Hematopoietic multipotent progenitor cell treated with erythropoietin and hydrocortisone succinate and interleukin-3 and kit ligand, for 8 days (in vitro differentiated cells): ENCODE measurements around the gene TOP2B.

Experiments
- DNase-seq: peaks from one replicate; pipeline ENCODE4 v3.0.0-alpha.2; 2015

The TOP2B gene

DNA sequence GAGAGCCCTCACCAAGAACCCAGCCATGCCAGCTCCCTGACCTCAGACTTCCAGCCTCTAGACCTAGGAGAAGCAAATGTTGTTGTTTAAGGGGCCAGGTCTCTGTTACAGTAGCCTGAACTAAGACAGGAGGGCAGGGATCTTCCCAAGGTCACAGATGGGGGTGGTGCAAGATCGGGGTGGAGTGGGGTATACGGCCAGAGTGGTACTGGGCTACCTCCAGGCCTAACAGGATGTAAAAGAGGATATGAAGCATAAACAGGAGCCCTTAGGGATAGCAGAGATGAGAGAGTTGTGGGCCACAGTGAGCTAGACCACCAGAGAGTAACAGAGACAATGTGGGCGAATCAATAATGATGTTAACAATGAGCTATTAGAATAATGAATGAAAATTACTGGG lies 82.9 kb downstream of the TOP2B start:
- DNase-seq, result no peak

DNA sequence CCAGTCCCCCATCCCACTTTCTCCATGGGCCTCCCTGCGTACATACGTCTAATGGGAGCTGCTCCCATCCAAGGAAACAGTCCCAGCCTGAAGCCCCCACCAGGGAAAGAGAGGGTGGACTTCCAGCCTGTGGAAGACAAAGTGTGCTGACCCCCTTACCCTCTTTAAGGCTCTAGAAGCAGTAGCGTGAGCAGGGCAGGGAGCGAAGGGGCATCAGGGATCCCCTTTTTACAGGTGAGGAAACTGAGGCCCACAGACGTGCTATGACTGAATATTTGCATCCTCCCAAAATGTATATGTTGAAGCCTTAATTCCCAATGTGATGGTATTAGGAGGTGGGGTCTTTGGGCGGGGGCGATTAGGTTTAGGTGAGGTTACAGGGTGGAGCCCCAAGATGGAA lies 83.4 kb downstream of the TOP2B start:
- no peak for DNase-seq

DNA sequence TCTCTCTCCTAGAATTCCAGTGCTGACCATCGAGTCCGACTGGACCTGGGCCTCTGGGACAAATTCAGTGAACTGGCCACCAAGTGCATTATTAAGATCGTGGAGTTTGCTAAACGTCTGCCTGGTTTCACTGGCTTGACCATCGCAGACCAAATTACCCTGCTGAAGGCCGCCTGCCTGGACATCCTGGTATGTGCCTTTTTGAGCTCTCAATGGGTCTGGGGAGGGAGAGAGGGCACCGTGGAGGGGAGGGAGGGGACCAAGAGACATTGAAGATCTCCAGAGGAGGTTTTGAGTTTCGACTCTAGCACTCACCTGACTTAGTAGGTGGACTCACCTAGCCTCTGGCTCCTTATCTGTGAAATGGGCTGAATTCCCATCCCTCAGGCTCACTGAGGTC lies 84.2 kb downstream of the TOP2B start:
- DNase-seq, result no peak

DNA sequence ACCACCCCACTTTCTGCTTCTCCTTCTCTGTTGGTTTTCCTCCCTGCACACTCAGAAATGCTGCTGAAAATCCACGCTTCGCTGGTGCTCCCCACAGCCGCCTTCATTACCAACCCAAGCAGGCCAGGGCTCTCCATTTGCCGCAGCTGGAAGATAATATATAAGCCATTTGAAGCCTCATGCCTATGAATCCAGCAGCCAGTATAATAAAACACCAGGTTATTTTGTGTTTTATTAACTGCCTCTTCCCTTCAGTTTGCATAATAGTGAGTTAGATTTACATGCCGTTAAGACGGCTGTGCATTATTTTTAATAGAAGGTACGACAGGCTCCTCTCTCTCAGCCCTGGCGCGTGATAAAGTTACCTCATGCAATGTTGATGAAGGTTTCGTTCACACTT lies 86.6 kb downstream of the TOP2B start:
- no peak for DNase-seq

DNA sequence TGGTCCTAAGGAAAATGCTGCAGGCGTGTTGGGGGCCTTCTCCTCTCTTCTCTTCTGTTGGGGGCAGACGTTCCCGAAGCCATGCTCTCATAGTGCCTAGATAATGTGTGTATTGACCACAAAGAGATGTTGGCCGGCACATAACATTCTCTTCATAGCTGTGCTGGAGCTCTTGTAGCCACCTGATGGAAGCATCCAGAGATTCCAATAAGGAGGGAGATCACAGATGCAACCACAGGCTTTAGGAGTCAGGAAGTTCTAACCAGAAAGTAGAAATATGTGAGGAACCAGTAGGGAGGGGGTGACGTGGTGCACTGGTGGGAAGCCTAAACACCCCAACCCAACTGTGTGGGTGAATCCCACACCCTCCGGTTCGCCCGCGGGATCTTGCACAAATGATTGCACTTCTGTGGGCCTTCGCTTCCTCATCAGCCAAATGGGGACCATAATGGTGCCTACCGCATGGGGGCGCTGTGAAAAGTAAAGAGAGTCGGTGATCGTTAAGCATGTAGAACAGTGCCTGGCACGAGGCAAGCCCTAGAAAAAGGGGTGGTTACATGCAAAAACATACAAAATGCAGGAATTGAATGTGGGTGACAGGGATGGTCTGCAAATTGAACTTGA lies 87.8 kb downstream of the TOP2B start:
- DNase-seq, result no peak

DNA sequence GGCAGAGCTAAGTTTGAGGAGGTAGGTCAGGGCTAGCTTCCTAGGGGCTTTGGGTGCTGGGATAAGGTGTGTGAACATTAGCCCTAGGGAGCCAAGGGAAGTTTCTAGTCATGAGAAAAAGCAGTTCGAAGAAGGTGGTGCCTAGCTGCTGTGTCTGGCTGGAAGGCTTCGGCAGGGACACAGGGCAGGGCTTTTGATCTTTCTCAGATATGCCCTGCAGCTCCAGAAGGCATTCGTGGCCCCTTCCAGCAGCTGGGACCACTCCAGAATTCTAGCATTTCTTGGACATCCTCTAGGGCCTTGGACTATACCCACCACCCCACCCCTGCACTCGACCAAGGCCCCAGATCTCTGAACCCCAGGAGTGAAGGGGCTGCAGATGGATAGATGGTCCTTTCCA lies 88.6 kb downstream of the TOP2B start:
- no peak for DNase-seq

DNA sequence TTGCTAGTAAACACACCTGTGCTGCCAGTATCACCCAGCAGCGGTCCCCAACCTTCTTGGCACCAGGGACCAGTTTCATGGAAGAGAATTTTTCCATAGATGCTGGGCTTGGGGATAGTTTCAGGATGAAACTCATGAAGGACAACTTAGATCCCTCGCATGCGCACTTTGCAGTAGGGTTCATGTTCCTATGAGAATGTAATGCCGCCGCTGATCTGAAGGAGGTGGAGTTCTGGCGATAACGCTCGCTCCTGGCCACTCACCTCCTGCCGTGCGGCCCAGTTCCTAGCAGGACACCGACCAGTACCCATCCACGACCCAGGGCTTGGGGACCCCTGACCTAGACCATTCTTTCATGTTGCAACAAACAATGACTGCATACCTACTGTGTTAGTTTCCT lies 89.7 kb downstream of the TOP2B start:
- no peak for DNase-seq

DNA sequence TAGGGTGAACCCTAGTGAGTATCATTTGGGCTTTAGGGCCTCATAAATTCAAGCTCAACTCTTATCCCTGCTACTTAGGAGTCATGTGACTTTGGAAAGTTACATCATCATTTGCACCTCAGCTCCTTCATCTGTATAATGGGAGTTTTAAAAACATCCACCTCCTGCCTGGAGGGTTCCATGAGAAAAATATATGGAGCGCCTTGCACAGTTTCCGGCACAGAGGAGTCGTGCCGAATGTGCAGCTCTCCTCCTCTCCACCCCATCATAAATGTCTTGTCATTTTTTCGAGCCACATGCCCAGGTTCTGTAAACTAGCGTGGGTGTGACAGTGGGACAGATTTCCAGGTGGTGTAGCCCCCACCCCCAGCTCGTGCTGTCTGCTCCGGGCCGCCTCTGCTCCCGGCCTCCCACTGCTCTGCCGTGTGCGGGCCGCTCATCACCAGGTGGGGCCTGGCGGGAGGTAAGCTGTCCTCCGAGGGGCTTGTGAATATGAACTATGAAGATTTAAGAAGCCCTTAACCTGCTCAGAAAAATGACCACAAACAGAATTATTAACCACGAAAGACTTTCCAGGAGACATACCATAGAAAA lies 90.4 kb downstream of the TOP2B start:
- DNase-seq, result no peak

DNA sequence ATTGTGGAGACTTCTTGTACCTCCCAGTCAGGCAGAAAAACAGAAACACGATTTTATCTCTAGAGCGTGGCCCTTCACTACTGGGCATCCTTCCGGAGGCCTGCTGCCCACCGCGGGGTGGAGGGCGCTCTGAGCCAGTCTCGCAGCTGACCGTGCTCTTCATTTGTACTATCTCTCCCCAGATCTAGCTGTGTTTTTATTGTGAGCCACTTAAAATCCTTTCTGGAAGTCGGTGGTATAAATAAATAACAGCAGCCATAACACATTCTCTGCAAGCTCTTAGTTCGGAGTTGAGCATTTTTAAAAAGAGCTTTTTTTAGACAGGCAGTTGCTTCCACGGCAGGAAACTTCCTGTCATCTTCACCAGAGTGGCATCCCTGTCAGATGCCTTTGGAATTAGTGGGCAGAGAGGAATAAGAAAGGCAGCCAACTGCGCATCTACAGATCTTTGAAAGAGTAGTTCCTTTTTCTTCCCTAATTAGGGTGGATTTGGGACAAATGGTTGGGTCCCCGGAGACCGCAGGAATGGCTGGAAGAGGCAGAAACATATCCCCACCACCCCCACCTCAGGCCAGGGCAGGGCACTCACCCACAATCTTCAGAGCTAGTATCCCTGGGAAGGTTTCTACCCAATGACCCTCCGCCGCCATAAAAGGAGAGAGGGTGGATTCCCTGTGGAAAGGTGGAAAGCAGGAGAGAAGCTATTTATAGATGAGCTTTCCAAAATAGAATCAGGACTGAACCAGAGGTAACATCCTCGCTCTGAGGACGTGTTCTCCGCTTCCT lies 91.1 kb downstream of the TOP2B start:
- DNase-seq, result no peak

DNA sequence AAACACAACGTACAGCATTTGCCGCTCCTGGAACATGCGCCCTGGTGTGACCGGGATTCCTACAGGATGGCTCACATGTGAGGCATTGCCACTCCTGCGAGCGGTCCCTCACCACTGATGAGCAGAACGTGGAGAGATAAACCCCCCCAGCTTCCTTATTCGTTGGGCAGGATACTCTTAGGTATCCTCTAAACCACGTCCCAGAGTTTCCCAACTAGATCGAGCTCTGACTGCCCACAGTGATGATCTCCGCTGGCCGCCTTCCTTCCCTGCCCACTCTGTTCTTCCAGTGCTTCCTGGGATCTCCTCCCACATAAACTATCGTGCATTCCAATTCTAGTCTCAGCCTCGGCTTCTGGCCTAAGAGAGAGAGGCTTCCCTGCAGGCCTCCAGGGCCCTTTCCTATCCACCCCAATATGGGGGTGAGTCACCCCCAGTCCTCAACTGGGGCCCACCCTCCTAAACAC lies 91.8 kb downstream of the TOP2B start:
- DNase-seq, result no peak

DNA sequence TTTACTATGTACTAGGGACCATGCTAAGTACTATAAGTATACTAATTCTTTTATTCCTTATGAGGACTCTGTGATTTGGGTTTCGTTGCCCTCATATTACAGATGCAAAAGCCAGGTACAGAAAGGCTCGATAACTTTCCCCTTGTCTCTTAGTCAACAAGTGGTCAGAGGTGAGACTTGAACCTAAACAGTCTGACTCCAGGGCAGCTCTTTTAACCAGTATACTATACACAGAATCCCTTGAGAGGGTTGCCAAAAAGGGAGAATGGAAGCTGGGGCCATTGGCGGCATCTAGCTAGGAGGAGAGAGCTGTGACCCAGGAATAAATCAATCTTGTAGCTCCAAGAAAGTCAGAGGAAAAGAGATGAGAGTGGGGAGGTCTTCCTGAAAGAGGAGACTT lies 92.4 kb downstream of the TOP2B start:
- no peak for DNase-seq

DNA sequence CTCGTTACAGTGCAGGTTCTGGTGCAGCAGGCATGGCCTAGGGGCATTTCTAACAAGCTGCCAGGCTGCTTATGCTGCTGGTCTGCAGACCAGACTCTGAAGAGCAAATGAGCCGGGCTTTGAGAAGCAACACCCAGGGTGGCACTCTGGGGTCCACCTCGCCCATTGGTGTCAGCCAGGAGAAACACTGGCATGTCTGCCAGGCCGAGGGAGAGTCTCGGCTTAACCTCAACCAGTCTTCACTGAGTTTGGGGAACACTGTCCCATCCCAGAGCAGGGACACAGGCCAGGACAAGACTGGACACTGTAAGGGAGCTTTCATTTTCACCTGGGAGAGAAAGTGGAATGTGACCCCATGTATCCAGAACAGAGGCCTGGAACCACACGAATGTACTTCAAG lies 93.4 kb downstream of the TOP2B start:
- DNase-seq, result no peak

DNA sequence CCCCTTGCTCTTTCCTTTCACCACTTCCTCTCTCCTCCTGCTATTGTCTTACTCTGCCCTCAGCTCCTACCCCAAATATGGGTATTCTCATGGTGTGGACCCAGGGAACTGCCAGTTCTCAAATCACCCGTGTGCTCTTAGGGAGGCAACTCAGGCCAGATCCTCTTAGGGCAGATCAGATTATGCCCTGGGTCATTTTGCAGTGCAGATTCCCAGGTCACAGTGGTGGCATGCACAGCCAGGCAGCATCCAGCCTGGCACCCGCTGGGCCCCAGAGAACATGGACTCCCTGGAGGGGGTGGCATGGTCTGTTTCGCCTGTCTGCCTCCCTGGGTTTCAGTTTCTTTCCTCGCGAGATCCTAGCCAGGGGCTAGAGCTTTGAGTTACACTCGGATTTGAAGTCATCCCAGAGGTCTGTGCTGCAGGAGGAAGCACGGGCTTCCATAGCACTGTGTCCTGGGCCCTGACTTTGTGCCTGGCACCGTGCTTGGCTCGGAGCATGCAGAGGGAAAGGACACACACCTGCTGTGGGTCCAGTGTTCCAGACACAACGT lies 96.1 kb downstream of the TOP2B start:
- no peak for DNase-seq

DNA sequence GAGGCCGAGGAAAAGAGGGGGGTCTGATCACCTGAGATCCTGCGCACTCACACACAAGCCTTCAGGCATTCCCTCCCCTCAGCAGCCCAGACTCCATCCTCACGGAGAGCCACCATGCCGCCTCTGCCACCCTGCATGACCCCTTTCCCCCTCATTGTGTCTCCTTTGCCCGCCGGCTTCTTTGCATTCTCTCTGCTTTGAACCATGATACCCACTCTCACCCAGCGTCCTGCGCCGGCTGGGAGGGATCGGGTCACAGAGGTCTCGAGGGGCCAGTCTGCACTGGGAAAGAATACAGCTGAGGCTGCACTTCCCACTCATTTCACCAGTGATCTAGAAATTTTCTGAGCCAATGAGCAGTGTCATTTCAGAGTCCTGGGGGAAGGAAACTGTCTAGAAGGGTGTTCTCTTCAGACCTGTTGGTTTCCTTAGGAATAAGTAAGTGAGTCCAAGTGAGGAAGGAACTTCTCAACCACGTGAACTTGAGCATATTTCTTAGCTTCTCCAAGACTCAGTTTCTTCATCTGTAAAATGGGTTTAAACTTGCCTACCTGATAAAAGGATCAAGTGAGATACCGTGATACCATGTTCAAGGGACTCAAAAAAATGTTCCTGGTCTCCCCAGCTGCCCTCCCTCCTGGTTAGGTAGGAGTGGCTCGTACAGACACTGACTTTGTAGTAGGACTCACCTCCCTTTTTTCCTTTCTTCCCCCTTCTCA lies 96.7 kb downstream of the TOP2B start:
- DNase-seq, result no peak

DNA sequence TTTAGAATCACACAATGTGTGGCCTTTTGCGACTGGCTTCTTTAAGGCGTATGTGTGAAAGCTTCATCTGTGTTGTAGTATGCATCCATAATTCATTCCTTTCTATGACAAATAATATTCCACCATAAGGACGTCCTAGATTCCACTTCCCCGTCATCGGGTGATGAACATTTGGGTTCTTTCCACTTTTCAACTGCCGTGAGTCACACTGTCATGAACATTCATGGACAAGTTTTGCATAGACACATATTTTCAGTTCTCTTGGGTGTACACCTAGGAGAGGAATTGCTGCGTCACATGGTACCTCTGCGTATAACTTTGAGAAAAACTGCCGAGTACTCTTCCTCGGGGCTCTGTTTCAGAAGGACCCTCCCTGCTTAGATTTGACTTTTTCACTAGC lies 97.3 kb downstream of the TOP2B start:
- no peak for DNase-seq

DNA sequence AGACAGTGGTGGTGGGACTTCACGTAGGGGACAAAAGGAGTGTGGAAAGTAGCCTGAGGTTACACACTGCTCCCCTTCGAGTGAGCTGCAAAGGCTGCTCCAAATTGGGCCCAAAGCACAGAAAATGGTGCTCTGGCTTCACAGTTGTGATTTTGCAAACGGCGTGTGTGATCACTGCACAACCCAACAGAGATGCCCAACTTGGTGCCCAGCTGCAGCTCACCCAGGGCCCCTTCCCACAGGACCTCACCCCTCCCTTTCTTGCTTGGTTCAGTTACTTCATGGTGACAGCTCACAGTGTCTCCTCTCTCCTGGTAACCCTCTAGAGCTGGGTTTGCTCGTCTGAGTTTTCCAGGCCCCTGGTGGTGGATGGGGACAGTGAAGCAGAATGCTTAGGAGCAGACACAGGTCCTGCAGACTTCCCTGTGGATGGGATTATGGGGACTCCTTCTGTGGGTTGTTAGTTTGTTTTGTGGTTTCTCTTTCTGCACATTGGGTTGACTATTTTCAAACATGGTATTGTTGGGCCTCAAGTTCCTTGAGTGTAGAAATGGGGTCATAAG lies 98.3 kb downstream of the TOP2B start:
- DNase-seq, result no peak

DNA sequence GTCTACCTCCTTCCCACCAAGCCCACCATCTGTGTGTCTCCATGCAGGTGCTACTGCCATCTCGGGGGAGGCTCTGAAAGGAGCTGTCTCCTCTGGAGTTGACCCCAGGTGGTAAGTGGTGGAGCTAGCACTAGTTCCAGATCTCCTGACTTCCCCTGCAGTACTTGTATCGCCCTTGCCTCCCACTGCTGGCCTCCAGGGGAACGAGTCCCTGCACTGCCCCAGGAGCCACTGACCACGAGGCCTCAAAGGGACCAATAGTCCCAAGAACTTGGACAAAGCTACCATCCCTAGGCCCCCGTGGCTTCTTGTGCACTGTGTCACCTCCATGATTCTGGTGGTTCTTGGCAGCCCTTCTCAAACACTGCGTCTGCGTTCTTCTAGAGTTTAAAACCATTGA lies 98.9 kb downstream of the TOP2B start:
- no peak for DNase-seq

DNA sequence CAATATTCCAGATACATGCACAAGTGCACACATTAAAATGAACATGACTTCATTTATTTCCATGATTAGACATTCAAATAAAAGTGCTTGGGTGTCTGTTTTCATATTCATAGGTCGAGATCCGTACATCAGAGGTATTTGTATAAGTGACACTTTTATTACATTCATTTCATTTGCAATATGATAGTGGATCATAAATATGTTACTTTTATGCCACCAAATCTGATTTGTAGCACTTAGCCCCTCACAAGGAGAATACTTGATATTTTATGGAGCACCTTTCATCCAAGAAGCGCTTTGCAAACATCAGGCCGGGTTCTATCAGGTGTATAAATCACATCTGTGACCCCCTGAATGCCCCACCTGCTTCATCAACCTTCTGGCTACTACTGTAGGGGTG lies 100.6 kb downstream of the TOP2B start:
- DNase-seq, result no peak

DNA sequence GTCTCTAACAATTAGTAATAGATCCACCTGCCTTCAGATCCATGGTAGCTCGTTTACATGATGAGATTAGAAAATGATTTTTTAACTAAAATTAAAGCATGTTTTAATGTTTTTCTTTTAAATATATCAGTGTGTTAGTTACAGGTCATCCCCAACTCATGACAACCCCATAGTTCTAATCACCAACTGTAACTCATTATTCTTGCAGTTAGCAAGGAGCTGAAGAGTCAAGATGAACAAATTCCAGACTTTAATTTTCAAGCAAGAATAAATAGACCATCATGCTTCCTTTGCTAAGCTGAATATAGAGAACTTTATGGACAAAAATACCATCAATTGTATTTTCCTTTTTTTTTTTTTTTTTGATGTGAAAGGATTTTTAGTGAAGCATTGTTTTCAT lies 101.1 kb downstream of the TOP2B start:
- DNase-seq, result no peak

DNA sequence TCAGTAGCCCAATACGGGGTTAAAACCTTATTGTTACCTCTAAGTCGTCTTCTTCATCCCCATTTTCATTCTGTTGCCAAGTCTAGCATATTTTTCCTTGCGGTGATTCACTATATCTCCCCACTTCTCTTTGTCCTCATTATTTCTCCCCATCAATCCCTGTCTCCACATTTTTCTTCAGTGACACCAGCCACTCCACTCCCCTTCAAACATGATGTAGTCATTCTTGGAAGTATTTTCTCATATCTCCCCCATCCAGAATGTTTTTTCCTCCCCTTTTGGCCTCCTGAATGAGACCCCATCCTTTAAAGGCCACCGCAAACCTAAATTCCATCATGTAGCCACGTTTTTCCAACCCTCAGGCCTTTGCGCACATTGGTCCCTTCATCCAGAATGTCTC lies 105.9 kb downstream of the TOP2B start:
- no peak for DNase-seq

DNA sequence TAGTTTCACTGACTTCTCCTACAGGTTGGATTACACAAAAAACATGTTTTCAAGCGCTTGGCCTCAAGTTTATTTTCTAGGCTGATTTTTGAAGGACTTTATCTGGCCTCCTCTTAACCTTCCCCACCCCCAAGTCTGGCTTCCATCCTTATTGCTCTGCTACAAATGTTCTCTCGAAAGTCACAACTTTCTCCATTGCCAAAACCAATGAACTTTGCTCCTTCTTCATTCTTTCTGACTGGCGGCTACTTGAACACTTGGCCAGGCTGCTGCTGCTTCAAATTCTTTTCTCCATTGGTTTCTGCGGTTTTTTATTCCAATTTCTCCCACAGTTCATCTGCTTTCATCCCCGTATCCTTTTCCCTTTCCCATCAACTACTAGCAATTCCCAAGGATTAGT lies 106.6 kb downstream of the TOP2B start:
- DNase-seq, result no peak

DNA sequence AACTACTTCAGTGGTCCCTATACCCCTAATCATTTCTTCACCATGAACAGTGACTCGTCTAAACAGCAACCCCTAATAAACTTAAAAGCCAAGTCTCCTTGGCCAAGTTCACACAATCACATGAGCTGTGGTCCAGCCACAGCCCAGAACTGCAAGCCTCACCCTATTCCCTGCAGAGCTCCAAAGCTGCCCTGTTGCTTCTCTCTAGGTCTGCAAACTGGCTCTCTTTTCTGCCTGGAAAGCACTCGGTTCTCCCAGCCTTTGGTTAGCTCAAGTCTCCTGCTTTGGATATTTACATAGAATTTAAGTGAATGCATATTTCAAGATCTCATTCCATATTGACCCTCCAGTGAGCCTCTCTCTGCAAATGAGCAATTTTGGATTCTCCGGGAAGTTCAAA lies 107.0 kb downstream of the TOP2B start:
- DNase-seq, result no peak

DNA sequence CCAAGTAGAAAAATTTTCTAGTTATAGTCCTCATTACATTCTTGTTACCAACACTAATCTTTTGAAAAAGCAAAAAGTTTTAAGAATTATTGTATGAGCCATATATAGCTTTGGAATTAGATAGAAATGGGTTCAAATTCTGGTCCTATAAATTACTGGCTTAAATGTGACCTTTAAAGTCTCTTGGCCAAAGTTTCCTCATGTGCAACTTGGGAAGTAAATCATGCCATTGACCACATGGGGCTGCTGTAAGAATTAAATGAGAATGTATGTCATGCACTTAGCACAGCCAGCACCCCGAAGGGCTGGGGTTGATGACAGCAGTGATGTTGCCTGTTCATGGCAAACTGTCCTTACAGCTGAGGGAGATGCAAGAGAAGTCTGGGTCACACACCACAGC lies 108.3 kb downstream of the TOP2B start:
- no peak for DNase-seq
